Stimulated activated CD4-positive, alpha-beta T cell treated with anti-CD3 and anti-CD28 coated beads, Interleukin-2, amount 100 ng/mL, for 4 hours (primary cell): ENCODE results near the gene TMEM120B.
A peak's percentile ranks its signal among the peaks of the same experiment; 100 is the strongest.
"Not testable (repeated sequence)": the region's sequence is repeated elsewhere in the genome, so short reads cannot be mapped to it uniquely, and the experiment has no call there.

ENCODE experiments used
- DNase-seq: peaks from one replicate; pipeline ENCODE4 v3.0.0-alpha.2; 2020; ENCODE audit warnings: low read depth

TMEM120B gene

GRCh38 chr12:121748571-121749265 is 36.2 kb downstream of the TMEM120B start:
- DNase-seq, result no peak

GRCh38 chr12:121749267-121749666 is 36.7 kb downstream of the TMEM120B start:
- no peak for DNase-seq

GRCh38 chr12:121750507-121750955 is 38.0 kb downstream of the TMEM120B start:
- DNase-seq, result peak; percentile 14

- DNase-seq, result no peak
These were observed 38.5 kb downstream of the TMEM120B start for GRCh38 chr12:121751034-121751433.

- no peak for DNase-seq
These were observed 39.3 kb downstream of the TMEM120B start for GRCh38 chr12:121751749-121752351.

- no peak for DNase-seq
These were observed 41.3 kb downstream of the TMEM120B start for GRCh38 chr12:121753844-121754264.

- DNase-seq, result no peak
These were observed 42.3 kb downstream of the TMEM120B start for GRCh38 chr12:121754836-121755235.

- no peak for DNase-seq
These were observed 43.0 kb downstream of the TMEM120B start for GRCh38 chr12:121755591-121755990.

- not testable (repeated sequence) for DNase-seq
These were observed 46.0 kb downstream of the TMEM120B start for GRCh38 chr12:121758536-121758935.

- DNase-seq, result no peak
These were observed 49.7 kb downstream of the TMEM120B start for GRCh38 chr12:121762269-121762668.

- DNase-seq, result no peak
These were observed 52.3 kb downstream of the TMEM120B start for GRCh38 chr12:121764808-121765207.

- DNase-seq, result no peak
These were observed 53.0 kb downstream of the TMEM120B start for GRCh38 chr12:121765573-121765972.

- no peak for DNase-seq
These were observed 53.9 kb downstream of the TMEM120B start for GRCh38 chr12:121766290-121767039.

GRCh38 chr12:121767525-121768016 is 55.0 kb downstream of the TMEM120B start:
- DNase-seq, result no peak

- DNase-seq, result no peak
These were observed 56.8 kb downstream of the TMEM120B start for GRCh38 chr12:121769297-121769830.

GRCh38 chr12:121769831-121770301 is 57.3 kb downstream of the TMEM120B start:
- no peak for DNase-seq

- no peak for DNase-seq
These were observed 57.8 kb downstream of the TMEM120B start for GRCh38 chr12:121770388-121770787.

- no peak for DNase-seq
These were observed 58.5 kb downstream of the TMEM120B start for GRCh38 chr12:121770813-121771625.

GRCh38 chr12:121773011-121773777 is 60.6 kb downstream of the TMEM120B start:
- peak; percentile 64 for DNase-seq

- no peak for DNase-seq
These were observed 62.5 kb downstream of the TMEM120B start for GRCh38 chr12:121774968-121775474.
